CD4-positive, alpha-beta T cell treated with Interleukin-17A for 1 hour (primary cell): ENCODE data around the gene SCRN2.
A peak's percentile ranks its signal among the peaks of the same experiment; 100 is the strongest.

Source experiments
- DNase-seq: peaks from one replicate; pipeline ENCODE4 v3.0.0-alpha.2; 2020

SCRN2 gene

GRCh38 chr17:47819475-47819874 is 21.6 kb downstream of the SCRN2 start:
- no peak for DNase-seq

GRCh38 chr17:47818002-47818695 is 22.9 kb downstream of the SCRN2 start:
- DNase-seq: no peak

GRCh38 chr17:47816947-47817346 is 24.1 kb downstream of the SCRN2 start:
- DNase-seq: no peak

GRCh38 chr17:47816111-47816735 is 24.9 kb downstream of the SCRN2 start:
- no peak for DNase-seq

GRCh38 chr17:47815106-47815918 is 25.8 kb downstream of the SCRN2 start:
- no peak for DNase-seq

- no peak for DNase-seq
Measured at GRCh38 chr17:47813512-47814031, 27.5 kb downstream of the SCRN2 start.

GRCh38 chr17:47813077-47813476 is 28.0 kb downstream of the SCRN2 start:
- DNase-seq: no peak

- DNase-seq: no peak
Measured at GRCh38 chr17:47812146-47812920, 28.7 kb downstream of the SCRN2 start.

GRCh38 chr17:47811709-47812108 is 29.4 kb downstream of the SCRN2 start:
- no peak for DNase-seq

- DNase-seq: no peak
Measured at GRCh38 chr17:47810901-47811635, 30.0 kb downstream of the SCRN2 start.

GRCh38 chr17:47810200-47810821 is 30.8 kb downstream of the SCRN2 start:
- DNase-seq: peak; percentile 58

GRCh38 chr17:47808830-47809480 is 32.1 kb downstream of the SCRN2 start:
- DNase-seq: no peak

GRCh38 chr17:47808036-47808829 is 32.8 kb downstream of the SCRN2 start:
- DNase-seq: no peak

GRCh38 chr17:47807421-47807820 is 33.7 kb downstream of the SCRN2 start:
- no peak for DNase-seq

- no peak for DNase-seq
Measured at GRCh38 chr17:47806913-47807255, 34.2 kb downstream of the SCRN2 start.

- DNase-seq: no peak
Measured at GRCh38 chr17:47806026-47806912, 34.8 kb downstream of the SCRN2 start.

- no peak for DNase-seq
Measured at GRCh38 chr17:47804461-47804860, 36.6 kb downstream of the SCRN2 start.

- DNase-seq: no peak
Measured at GRCh38 chr17:47803751-47804150, 37.3 kb downstream of the SCRN2 start.

GRCh38 chr17:47803201-47803600 is 37.9 kb downstream of the SCRN2 start:
- DNase-seq: no peak
